Effector memory CD4-positive, alpha-beta T cell (primary cell): Measurements from ENCODE around the gene ENTREP1.
"Not testable (repeated sequence)": the region's sequence is repeated elsewhere in the genome, so short reads cannot be mapped to it uniquely, and the experiment has no call there.

Source experiments
- DNase-seq, 3 donors: peaks; one replicate each; pipeline ENCODE4 v3.0.0-alpha.2; 2020
- H3K27ac ChIP-seq: 2 replicates; pipeline ENCODE4 v1.7.0; 2013; ENCODE audit warnings: mild to moderate bottlenecking, low read length, moderate library complexity; ENCODE audit not compliant: insufficient read depth, poor library complexity, severe bottlenecking
- H3K27me3 ChIP-seq: replicated peaks from 2 replicates; pipeline ENCODE4 v1.7.0; 2013; ENCODE audit warnings: mild to moderate bottlenecking, low read length; ENCODE audit not compliant: insufficient read depth, control insufficient read depth, poor library complexity, severe bottlenecking
- H3K36me3 ChIP-seq: 2 replicates; pipeline ENCODE4 v1.7.0; 2013; ENCODE audit warnings: mild to moderate bottlenecking, low read length, moderate library complexity; ENCODE audit not compliant: control insufficient read depth, insufficient read depth
- H3K4me1 ChIP-seq: 2 replicates; pipeline ENCODE4 v1.7.0; 2013; ENCODE audit warnings: low read length, mild to moderate bottlenecking; ENCODE audit not compliant: control insufficient read depth, insufficient read depth, poor library complexity, severe bottlenecking
- H3K4me3 ChIP-seq: 2 replicates; pipeline ENCODE4 v1.7.0; 2013; ENCODE audit warnings: low read length, low read depth, mild to moderate bottlenecking; ENCODE audit not compliant: insufficient read depth, poor library complexity, severe bottlenecking
- H3K9me3 ChIP-seq: 2 replicates; pipeline ENCODE4 v1.7.0; 2013; ENCODE audit warnings: mild to moderate bottlenecking, low read length, moderate library complexity; ENCODE audit not compliant: control insufficient read depth

Gene ENTREP1

GRCh38 chr9:69396759-69397158 lies 71.7 kb downstream of the ENTREP1 start:
- Histone ChIP-seq H3K27ac (no peak overlapping the region), H3K9me3 (no peaks in the 10 kb centered on the region), H3K36me3 (no peaks in the 10 kb centered on the region), H3K27me3 (no peaks in the 10 kb centered on the region), H3K4me3 (no peak overlapping the region), H3K4me1 (no peaks in the 10 kb centered on the region)
- DNase-seq = no peak

GRCh38 chr9:69397384-69398214 lies 72.6 kb downstream of the ENTREP1 start:
- no peaks in the 10 kb centered on the region for H3K27me3 ChIP-seq
- H3K9me3 ChIP-seq = no peaks in the 10 kb centered on the region
- no peaks in the 10 kb centered on the region for H3K36me3 ChIP-seq
- H3K4me3 ChIP-seq = no peak overlapping the region
- no peak overlapping the region for H3K27ac ChIP-seq
- H3K4me1 ChIP-seq = no peaks in the 10 kb centered on the region
- DNase-seq = no peak

- Histone ChIP-seq H3K4me3 (no peak overlapping the region), H3K4me1 (no peaks in the 10 kb centered on the region), H3K36me3 (no peaks in the 10 kb centered on the region), H3K27ac (no peak overlapping the region), H3K9me3 (no peaks in the 10 kb centered on the region), H3K27me3 (no peaks in the 10 kb centered on the region)
- no peak for DNase-seq
Observed at GRCh38 chr9:69400470-69400869, 75.5 kb downstream of the ENTREP1 start.

GRCh38 chr9:69409936-69410335 lies 84.9 kb downstream of the ENTREP1 start:
- not testable (repeated sequence) for DNase-seq, H3K27ac ChIP-seq, H3K4me3 ChIP-seq, H3K4me1 ChIP-seq, H3K36me3 ChIP-seq, H3K9me3 ChIP-seq, H3K27me3 ChIP-seq

GRCh38 chr9:69411246-69411645 lies 86.2 kb downstream of the ENTREP1 start:
- Histone ChIP-seq H3K4me1 (no peaks in the 10 kb centered on the region), H3K4me3 (no peak overlapping the region), H3K27me3 (no peaks in the 10 kb centered on the region), H3K27ac (no peak overlapping the region), H3K9me3 (no peaks in the 10 kb centered on the region), H3K36me3 (no peaks in the 10 kb centered on the region)
- no peak for DNase-seq

GRCh38 chr9:69411931-69412740 lies 87.1 kb downstream of the ENTREP1 start:
- no peaks in the 10 kb centered on the region for H3K36me3 ChIP-seq
- H3K27ac ChIP-seq = no peak overlapping the region
- no peaks in the 10 kb centered on the region for H3K9me3 ChIP-seq
- H3K27me3 ChIP-seq = no peaks in the 10 kb centered on the region
- no peak overlapping the region for H3K4me3 ChIP-seq
- no peak for DNase-seq
- H3K4me1 ChIP-seq = no peaks in the 10 kb centered on the region

GRCh38 chr9:69412741-69413150 lies 87.7 kb downstream of the ENTREP1 start:
- Histone ChIP-seq H3K9me3 (no peaks in the 10 kb centered on the region), H3K4me3 (no peak overlapping the region)
- no peak for DNase-seq

GRCh38 chr9:69420611-69421270 lies 95.7 kb downstream of the ENTREP1 start:
- no peak overlapping the region for H3K4me3 ChIP-seq
- H3K27ac ChIP-seq = no peak overlapping the region
- no peak for DNase-seq
- H3K4me1 ChIP-seq = no peaks in the 10 kb centered on the region
- no peaks in the 10 kb centered on the region for H3K27me3 ChIP-seq
- H3K9me3 ChIP-seq = no peaks in the 10 kb centered on the region
- no peaks in the 10 kb centered on the region for H3K36me3 ChIP-seq

More at GRCh38 chr9:69412741-69413150, 87.7 kb downstream of the ENTREP1 start:
- Histone ChIP-seq H3K27me3 (no peaks in the 10 kb centered on the region), H3K27ac (no peak overlapping the region), H3K36me3 (no peaks in the 10 kb centered on the region), H3K4me1 (no peaks in the 10 kb centered on the region)

GRCh38 chr9:69421908-69422801 lies 97.1 kb downstream of the ENTREP1 start:
- DNase-seq = peak in 2 of 3 donors; percentile 26 to 42
- no peaks in the 10 kb centered on the region for H3K4me1 ChIP-seq
- no peaks in the 10 kb centered on the region for H3K9me3 ChIP-seq

More at GRCh38 chr9:69421908-69422801, 97.1 kb downstream of the ENTREP1 start:
- Histone ChIP-seq H3K4me3 (no peak overlapping the region), H3K36me3 (no peaks in the 10 kb centered on the region), H3K27ac (no peak overlapping the region), H3K27me3 (no peaks in the 10 kb centered on the region)
